ENCODE data around the gene KCTD17. TPM values are rescaled to one million over a fixed set of nuclear protein-coding genes. Genes with fewer than 3 reads are reported as not detected.

KCTD17 gene
- total RNA-seq, 1 experiment from 2014 or later: 29.4 TPM

DNA sequence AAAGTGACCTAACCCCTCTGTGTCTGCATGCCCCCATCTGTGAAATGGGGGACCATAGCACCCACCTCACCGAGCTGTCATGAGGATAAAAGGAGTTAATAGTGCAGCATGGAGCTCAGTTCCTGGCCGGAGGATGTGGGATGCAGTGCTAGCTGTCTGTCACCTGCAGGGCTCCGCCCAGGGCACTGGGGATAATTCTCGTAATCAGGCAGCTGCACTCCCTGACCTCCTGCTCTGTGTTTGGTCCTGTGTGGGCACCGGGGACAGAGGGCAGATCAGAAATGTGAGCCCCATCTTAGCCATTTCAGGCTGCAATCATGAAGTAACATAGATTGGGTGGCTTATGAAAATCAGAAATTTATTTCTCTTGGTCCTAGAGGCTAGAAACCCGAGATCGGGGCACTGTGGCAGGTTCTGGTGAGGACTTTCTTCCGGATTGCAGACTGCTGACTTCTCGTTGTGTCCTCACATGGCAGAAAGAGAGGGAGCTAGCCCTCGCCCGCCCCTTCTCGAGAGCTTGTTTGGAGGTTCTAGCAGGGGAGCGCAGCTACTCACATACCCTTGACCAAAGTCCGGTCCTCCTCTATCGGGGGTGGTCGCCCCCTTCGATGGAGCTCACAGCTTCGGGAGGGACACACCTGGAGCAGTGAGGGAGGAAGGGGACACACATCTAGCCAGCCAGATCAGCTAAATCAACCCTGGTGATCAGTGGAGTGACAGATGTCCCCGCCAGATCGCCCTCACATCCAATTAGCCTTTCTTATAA, 3.2 kb downstream of the KCTD17 start:
- no peak for TF ChIP-seq ZNF263 (CRISPR knock-in tag; IDR thresholded peaks at IDR 0.05; ENCODE audit: low read depth)
- TF ChIP-seq ATF1 (CRISPR knock-in tag; IDR thresholded peaks at IDR 0.05): no peak
- no peak for TF ChIP-seq ZBTB43 (CRISPR knock-in tag; IDR thresholded peaks at IDR 0.05)
- TF ChIP-seq, protein P1, sequence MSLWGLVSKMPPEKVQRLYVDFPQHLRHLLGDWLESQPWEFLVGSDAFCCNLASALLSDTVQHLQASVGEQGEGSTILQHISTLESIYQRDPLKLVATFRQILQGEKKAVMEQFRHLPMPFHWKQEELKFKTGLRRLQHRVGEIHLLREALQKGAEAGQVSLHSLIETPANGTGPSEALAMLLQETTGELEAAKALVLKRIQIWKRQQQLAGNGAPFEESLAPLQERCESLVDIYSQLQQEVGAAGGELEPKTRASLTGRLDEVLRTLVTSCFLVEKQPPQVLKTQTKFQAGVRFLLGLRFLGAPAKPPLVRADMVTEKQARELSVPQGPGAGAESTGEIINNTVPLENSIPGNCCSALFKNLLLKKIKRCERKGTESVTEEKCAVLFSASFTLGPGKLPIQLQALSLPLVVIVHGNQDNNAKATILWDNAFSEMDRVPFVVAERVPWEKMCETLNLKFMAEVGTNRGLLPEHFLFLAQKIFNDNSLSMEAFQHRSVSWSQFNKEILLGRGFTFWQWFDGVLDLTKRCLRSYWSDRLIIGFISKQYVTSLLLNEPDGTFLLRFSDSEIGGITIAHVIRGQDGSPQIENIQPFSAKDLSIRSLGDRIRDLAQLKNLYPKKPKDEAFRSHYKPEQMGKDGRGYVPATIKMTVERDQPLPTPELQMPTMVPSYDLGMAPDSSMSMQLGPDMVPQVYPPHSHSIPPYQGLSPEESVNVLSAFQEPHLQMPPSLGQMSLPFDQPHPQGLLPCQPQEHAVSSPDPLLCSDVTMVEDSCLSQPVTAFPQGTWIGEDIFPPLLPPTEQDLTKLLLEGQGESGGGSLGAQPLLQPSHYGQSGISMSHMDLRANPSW (CRISPR knock-in tag; conservative IDR thresholded peaks at IDR 0.05; ENCODE audit: low read depth): no peak
- no peak for TF ChIP-seq ESRRA (CRISPR knock-in tag; IDR thresholded peaks at IDR 0.05; ENCODE audit: borderline replicate concordance)
- no peak for TF ChIP-seq ARID4B (CRISPR knock-in tag; IDR thresholded peaks at IDR 0.05; ENCODE audit: borderline replicate concordance)
- TF ChIP-seq IRF1 (CRISPR knock-in tag; IDR thresholded peaks at IDR 0.05): no peak
- TF ChIP-seq, protein P2, sequence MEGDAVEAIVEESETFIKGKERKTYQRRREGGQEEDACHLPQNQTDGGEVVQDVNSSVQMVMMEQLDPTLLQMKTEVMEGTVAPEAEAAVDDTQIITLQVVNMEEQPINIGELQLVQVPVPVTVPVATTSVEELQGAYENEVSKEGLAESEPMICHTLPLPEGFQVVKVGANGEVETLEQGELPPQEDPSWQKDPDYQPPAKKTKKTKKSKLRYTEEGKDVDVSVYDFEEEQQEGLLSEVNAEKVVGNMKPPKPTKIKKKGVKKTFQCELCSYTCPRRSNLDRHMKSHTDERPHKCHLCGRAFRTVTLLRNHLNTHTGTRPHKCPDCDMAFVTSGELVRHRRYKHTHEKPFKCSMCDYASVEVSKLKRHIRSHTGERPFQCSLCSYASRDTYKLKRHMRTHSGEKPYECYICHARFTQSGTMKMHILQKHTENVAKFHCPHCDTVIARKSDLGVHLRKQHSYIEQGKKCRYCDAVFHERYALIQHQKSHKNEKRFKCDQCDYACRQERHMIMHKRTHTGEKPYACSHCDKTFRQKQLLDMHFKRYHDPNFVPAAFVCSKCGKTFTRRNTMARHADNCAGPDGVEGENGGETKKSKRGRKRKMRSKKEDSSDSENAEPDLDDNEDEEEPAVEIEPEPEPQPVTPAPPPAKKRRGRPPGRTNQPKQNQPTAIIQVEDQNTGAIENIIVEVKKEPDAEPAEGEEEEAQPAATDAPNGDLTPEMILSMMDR (IDR thresholded peaks at IDR 0.05): no peak
- TF ChIP-seq GRHL2 (CRISPR knock-in tag; IDR thresholded peaks at IDR 0.05; ENCODE audit: insufficient replicate concordance, severe bottlenecking): no peak
- TF ChIP-seq NR1H2 (CRISPR knock-in tag; IDR thresholded peaks at IDR 0.05): no peak
- no peak for TF ChIP-seq AFF4 (CRISPR knock-in tag; IDR thresholded peaks at IDR 0.05; ENCODE audit: borderline replicate concordance)
- TF ChIP-seq, protein P3, sequence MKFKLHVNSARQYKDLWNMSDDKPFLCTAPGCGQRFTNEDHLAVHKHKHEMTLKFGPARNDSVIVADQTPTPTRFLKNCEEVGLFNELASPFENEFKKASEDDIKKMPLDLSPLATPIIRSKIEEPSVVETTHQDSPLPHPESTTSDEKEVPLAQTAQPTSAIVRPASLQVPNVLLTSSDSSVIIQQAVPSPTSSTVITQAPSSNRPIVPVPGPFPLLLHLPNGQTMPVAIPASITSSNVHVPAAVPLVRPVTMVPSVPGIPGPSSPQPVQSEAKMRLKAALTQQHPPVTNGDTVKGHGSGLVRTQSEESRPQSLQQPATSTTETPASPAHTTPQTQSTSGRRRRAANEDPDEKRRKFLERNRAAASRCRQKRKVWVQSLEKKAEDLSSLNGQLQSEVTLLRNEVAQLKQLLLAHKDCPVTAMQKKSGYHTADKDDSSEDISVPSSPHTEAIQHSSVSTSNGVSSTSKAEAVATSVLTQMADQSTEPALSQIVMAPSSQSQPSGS (CRISPR knock-in tag; IDR thresholded peaks at IDR 0.05; ENCODE audit: borderline replicate concordance, low read depth): no peak
- TF ChIP-seq, protein P4, sequence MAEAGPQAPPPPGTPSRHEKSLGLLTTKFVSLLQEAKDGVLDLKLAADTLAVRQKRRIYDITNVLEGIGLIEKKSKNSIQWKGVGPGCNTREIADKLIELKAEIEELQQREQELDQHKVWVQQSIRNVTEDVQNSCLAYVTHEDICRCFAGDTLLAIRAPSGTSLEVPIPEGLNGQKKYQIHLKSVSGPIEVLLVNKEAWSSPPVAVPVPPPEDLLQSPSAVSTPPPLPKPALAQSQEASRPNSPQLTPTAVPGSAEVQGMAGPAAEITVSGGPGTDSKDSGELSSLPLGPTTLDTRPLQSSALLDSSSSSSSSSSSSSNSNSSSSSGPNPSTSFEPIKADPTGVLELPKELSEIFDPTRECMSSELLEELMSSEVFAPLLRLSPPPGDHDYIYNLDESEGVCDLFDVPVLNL (CRISPR knock-in tag; IDR thresholded peaks at IDR 0.05; ENCODE audit: borderline replicate concordance, low read depth): no peak
- TF ChIP-seq FOXJ3 (CRISPR knock-in tag; IDR thresholded peaks at IDR 0.05; ENCODE audit: borderline replicate concordance): no peak
- no peak for TF ChIP-seq ELF4 (CRISPR knock-in tag; IDR thresholded peaks at IDR 0.05; ENCODE audit: low read depth)
- TF ChIP-seq TEAD1 (CRISPR knock-in tag; IDR thresholded peaks at IDR 0.05): no peak
- TF ChIP-seq SOX15 (CRISPR knock-in tag; IDR thresholded peaks at IDR 0.05): no peak
- POLR2A ChIA-PET: no interaction called here
- no peak for ATAC-seq
- Mint-ChIP-seq H3K27ac (no peak overlapping the region), H3K27me3 (ENCODE audit: low read depth) (peaks cover 4% of the 10 kb centered on the region; the same call in 1 of the 2 replicates), H3K4me1 (peaks cover 9% of the 10 kb centered on the region), H3K9me3 (no peaks in the 10 kb centered on the region), H3K4me3 (no peak overlapping the region), H3K36me3 (peaks cover 9% of the 10 kb centered on the region)
- CTCF ChIA-PET: interaction anchor here (1.3 to 1.7 kb wide), 4 partner anchors 9 to 78 kb away, joined by 3 to 6 read pairs (median 4); no protein-coding TSS in a partner anchor
- DNase-seq (ENCODE audit: low spot score): no peak

Measured in WTC11 (cell line).